ENCODE data around the gene PAX8.
A peak's percentile ranks its signal among the peaks of the same experiment; 100 is the strongest.

The PAX8 gene

GRCh38 chr2:113240915-113241911, 37.5 kb downstream of the PAX8 start (continued):
- TF ChIP-seq ZNF843 (tag by site-specific recombination; IDR thresholded peaks at IDR 0.05) = 0 out of 2 replicates have a peak, but pooled peaks have one; percentile 31

DNA sequence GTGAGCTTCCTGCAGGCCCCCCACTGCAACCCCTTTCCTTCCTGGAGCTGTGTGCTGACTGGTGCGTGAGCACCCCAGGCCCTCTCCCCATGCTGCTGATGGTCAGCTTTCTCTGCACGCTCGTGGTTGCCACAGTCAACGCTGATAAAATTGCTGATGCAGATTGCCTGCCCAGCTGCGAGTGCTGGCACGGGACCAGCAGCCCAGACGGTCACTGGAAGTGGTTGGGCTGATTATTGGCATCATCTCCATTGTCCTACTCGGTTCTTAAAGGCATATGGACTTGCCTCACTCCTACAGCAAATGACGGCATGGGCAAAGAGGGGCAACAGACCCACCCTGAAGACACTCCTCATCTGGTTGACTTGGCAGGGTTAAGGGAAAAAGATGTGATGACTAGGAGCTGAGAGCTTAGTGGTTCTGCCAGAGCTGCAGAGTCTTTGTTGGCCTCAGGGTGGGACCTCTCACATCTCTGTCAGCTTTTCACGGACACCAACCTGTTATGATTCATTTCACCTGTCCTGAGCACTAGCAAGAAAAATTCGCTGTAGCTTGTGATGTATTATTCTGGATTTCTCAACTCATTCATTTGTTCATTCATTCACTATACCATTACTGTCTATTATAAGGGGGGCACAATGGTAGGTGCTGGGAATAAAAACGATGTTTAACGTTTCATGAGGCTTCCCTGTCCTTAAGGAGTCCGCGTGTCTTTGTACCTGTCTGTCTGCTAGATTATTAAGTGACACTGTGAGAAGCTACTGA, 38.4 kb downstream of the PAX8 start:
- no peak overlapping the region for H3K4me3 ChIP-seq (ENCODE audit: low read depth, low read length)
- H3K9me3 ChIP-seq (ENCODE audit: control insufficient read depth, insufficient read depth, low read depth, low read length) = no peaks in the 10 kb centered on the region
- TF ChIP-seq ZBTB48 (tag by site-specific recombination; IDR thresholded peaks at IDR 0.05) (no peak), ZNF792 (tag by site-specific recombination; IDR thresholded peaks at IDR 0.05) (no peak), ZNF624 (tag by site-specific recombination; IDR thresholded peaks at IDR 0.05) (no peak), ZBTB20 (tag by site-specific recombination; IDR thresholded peaks at IDR 0.05) (0 out of 2 replicates have a peak, but pooled peaks have one; percentile 17), GLIS2 (tag by site-specific recombination; IDR thresholded peaks at IDR 0.05) (0 out of 2 replicates have a peak, but pooled peaks have one; percentile 16), ZBTB44 (tag by site-specific recombination; IDR thresholded peaks at IDR 0.05) (no peak), ZNF449 (tag by site-specific recombination; IDR thresholded peaks at IDR 0.05) (peak; percentile 100), ZIC2 (tag by site-specific recombination; IDR thresholded peaks at IDR 0.05) (peak; percentile 99), ZNF514 (tag by site-specific recombination; IDR thresholded peaks at IDR 0.05) (no peak)
- H3K27ac ChIP-seq (ENCODE audit: extremely low read depth, low read depth, low read length) = no peak overlapping the region
- no peaks in the 10 kb centered on the region for H3K36me3 ChIP-seq (ENCODE audit: control insufficient read depth in 2 of 2, insufficient read depth in 1 of 2, low read length in 2 of 2)
- ChIA-PET POLR2A (no interaction called here), CTCF (interaction anchor here (0.7 to 3.5 kb wide), 11 partner anchors 8 to 150 kb away, joined by 3 to 14 read pairs (median 4); no protein-coding TSS in a partner anchor)
- peaks cover 11% of the 10 kb centered on the region for H3K4me1 ChIP-seq (ENCODE audit: control insufficient read depth, insufficient read depth, low read length)

- Histone ChIP-seq H3K4me3 (ENCODE audit: low read depth, low read length) (no peak overlapping the region), H3K36me3 (ENCODE audit: control insufficient read depth in 2 of 2, insufficient read depth in 1 of 2, low read length in 2 of 2) (no peaks in the 10 kb centered on the region), H3K27ac (ENCODE audit: extremely low read depth, low read depth, low read length) (no peak overlapping the region), H3K9me3 (ENCODE audit: control insufficient read depth, insufficient read depth, low read depth, low read length) (no peaks in the 10 kb centered on the region), H3K4me1 (ENCODE audit: control insufficient read depth, insufficient read depth, low read length) (peaks cover 11% of the 10 kb centered on the region)
- POLR2A ChIA-PET = no interaction called here
- CTCF ChIA-PET = interaction anchor here (0.9 to 3.5 kb wide), 10 partner anchors 8 to 298 kb away, joined by 3 to 14 read pairs (median 4); no protein-coding TSS in a partner anchor
- TF ChIP-seq SETDB1 (IDR thresholded peaks at IDR 0.05; ENCODE audit: insufficient read length, low read length) (no peak), ZNF514 (tag by site-specific recombination; IDR thresholded peaks at IDR 0.05) (no peak), SCRT2 (tag by site-specific recombination; IDR thresholded peaks at IDR 0.05) (peak; percentile 79), SCRT1 (tag by site-specific recombination; IDR thresholded peaks at IDR 0.05; ENCODE audit: borderline replicate concordance) (peak; percentile 79; the same call in 1 of the 2 replicates), ZSCAN18 (tag by site-specific recombination; IDR thresholded peaks at IDR 0.05) (no peak)
Measured at GRCh38 chr2:113238871-113239839, 39.6 kb downstream of the PAX8 start.
